ENCODE measurements around the gene DOK6.
"Not testable (repeated sequence)": the region's sequence is repeated elsewhere in the genome, so short reads cannot be mapped to it uniquely, and the experiment has no call there.

DOK6 gene

GRCh38 chr18:69830189-69830588 lies 429.5 kb downstream of the DOK6 start:
- no peak for DNase-seq

DNA sequence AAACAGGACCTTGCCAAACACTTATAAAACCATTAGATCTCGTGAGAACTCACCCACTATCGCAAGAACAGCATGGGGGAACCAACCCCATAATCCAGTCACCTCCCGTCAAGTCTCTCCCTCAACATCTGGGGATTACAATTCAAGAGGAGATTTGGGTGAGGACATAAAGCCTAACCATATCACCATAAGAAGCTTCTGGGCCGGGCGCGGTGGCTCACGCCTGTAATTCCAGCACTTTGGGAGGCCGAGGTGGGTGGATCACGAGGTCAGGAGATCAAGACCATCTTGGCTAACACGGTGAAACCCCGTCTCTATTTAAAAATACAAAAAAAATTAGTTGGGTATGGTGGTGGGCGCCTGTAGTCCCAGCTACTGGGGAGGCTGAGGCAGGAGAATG lies 434.3 kb downstream of the DOK6 start:
- not testable (repeated sequence) for DNase-seq

- no peak for DNase-seq
Observed at GRCh38 chr18:69838003-69838402, 437.3 kb downstream of the DOK6 start.

GRCh38 chr18:69838620-69839411 lies 438.1 kb downstream of the DOK6 start:
- DNase-seq = no peak

DNA sequence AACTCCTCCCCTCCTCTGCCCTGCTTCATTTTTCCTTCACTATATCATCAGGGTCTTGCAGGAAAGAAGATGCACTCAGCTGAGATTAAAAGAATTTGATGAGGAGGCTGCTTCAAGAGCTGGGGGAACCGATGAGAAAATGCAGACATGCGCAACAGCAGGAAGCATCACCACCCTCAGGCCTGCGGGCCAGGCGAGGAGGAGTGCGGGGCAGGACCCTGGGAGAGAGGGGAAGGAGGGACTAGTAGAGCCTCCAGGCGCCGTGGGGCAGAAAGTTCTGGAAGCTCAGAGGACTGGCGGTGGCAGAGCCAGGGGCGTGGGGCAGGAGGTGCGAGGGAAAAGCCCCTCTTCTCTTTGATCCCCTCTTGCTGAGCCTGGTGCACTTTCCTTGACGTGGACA lies 438.8 kb downstream of the DOK6 start:
- no peak for DNase-seq

- no peak for DNase-seq
Observed at GRCh38 chr18:69840001-69840400, 439.3 kb downstream of the DOK6 start.

DNA sequence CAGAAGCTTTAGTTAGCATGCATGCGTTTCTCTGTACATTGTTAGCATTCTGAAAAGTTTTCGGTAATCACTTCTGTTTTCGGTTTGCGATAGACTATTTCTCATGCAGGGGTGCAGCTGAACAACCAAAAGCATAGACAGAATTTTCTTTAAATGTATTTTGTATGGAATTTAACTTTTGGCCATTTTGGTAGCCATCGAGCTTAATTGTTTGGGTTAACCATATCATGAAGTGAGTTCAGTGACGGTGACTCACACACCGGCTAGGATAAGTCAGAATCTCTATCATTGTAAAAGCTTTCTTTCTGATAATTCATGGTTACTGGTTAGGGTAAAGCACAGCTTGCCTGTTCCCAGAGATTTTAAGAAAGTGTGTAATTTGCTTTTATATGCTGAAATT lies 439.8 kb downstream of the DOK6 start:
- no peak for DNase-seq

GRCh38 chr18:69841117-69841516 lies 440.4 kb downstream of the DOK6 start:
- DNase-seq = no peak

GRCh38 chr18:69843015-69843414 lies 442.3 kb downstream of the DOK6 start:
- no peak for DNase-seq

DNA sequence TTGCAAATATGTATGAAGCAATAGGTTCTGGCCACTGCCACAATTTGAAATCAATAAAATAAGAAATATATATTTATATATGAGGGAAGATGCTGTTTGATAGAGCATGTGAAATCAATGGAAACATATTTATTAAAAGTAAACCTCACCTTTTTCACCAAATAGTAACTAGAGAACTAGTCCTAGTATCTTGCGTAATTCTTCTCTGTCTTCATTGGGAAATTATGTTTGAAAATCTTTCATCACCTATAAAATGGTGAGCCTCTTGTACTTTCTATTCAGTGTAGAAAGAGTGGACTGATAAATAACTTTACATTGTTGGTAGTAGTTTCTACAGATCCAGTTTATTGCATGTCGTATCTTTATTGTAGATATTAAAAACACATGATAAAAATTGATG lies 444.0 kb downstream of the DOK6 start:
- DNase-seq = no peak

- peak; percentile 96 for DNase-seq
Observed at GRCh38 chr18:69845593-69846506, 445.2 kb downstream of the DOK6 start.

DNA sequence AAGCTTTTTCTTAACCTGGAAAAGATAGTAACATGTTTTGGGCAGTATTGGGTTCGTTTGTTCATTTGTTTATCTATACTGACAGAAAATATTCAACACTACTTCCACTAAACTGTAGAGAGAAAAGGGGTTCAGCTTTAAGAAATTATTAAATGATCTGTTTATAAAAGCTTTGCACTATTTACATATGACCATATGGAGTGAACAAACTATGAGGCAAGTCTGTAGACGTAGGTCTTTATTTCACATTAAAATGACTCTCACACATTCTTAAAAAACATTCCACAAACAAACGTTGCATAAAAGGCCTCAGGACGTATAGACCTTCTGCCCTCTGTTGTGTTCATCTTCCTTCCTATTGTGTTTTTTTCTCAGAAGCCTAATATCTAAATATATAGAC lies 452.4 kb downstream of the DOK6 start:
- no peak for DNase-seq

- DNase-seq = no peak
Observed at GRCh38 chr18:69854455-69854854, 453.8 kb downstream of the DOK6 start.

DNA sequence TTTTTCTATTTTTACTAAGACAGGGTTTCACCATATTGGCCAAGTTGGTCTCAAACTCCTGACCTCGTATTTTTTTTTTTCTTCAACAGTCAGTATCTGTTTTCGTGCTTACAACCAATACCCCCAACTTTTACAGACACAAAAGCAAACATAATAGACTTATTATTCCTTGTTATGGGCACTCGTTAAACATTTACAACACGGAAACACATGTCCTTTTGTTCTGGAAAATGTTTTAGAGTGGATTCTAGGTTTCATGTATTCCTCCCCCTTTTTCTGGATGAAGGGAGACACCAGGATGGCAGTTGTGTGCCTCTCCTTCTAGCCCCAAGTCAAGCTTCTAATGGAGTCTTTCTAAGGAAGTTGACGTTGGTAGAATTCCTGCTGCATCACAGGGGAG lies 458.2 kb downstream of the DOK6 start:
- no peak for DNase-seq

GRCh38 chr18:69864802-69865201 lies 464.1 kb downstream of the DOK6 start:
- DNase-seq = not testable (repeated sequence)

DNA sequence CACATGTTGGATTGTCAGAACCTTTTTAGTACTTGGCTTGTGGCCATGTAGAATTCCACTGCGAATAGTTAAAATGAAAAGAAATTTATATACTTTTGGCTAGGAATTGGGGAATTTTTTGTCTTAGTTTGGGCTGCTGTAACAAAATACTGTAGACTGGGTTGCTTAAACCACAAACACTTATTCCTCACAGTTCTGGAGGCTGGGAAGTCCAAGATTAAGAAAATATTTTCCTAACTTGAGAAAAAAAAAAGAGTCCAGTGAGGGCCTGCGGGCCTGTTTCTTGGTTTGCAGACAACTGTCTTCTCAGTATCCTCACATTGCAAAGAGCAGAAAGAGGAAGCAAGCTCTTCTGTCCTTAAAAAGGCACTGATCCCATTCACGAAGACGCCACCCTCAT lies 465.1 kb downstream of the DOK6 start:
- no peak for DNase-seq

DNA sequence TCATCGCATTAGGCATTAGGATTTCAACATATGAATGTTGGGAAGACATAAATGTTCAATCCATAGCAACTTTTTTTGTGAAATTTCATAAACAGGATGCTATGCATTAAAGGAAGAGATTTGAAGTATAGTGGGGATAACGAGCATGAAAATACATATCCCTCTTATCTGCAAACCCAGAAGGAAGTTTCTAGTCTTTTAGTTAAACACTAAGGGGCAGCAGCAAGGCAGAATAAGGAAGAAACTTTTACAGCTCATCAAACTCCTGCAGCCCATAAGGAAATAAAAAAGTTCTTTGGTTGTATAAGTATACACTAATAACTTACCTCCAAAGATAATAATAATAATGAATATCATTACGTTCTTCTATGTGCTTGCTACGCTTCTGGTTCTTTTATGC lies 465.5 kb downstream of the DOK6 start:
- no peak for DNase-seq

DNA sequence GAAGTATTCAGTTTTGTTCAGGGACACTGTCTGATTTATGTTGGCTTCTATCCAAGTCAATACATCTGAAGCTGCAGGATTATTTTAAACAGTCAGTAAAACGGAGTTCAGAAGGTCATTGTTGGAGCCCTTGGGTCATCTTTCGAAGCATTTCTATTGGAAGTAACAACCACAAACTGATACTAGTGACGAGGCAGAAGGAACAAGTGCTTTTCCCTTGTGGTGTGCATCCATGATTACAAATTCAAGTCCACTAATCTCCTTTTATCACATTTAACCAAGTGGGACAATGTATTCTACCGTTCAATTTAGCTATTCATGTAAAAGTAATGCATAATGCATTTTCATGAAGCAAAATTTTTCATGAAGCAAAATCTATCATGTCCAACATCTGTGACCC lies 470.0 kb downstream of the DOK6 start:
- DNase-seq = no peak

DNA sequence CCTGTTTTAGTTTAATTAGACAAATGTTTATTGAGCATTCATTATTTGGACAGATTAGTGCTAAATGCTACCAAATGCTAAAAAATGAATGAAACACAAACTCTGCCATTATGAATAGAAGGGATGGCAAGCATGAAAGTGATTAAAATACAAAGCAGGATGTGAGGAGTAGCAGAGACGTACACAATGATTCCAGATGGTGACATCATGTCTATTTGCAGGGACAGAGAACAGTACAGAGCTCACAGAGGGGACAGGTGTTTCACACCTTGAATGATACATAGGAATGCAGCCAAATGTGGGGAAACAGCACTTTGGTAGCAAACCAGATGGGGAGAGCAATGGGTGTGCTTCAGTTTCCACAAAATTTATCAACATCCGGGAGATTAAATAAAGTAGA lies 470.7 kb downstream of the DOK6 start:
- DNase-seq = no peak

GRCh38 chr18:69872661-69873060 lies 472.0 kb downstream of the DOK6 start:
- DNase-seq = no peak

GRCh38 chr18:69874058-69874457 lies 473.4 kb downstream of the DOK6 start:
- DNase-seq = no peak

- DNase-seq = no peak
Observed at GRCh38 chr18:69876490-69876889, 475.8 kb downstream of the DOK6 start.

GRCh38 chr18:69878213-69878933 lies 477.7 kb downstream of the DOK6 start:
- no peak for DNase-seq
